H1 (cell line): Measurements from ENCODE around the gene PILRB. TPM values are rescaled to one million over a fixed set of nuclear protein-coding genes. Genes with fewer than 3 reads are reported as not detected.

Experiments
- CTCF ChIA-PET: fragments of 300-600 bp; sonication (Branson Sonifier 250); formaldehyde crosslinking; loops from one replicate; lab custom pipeline; 2021; ENCODE audit not compliant: partially characterized antibody; lab: Charles Lee
- POLR2A ChIA-PET: fragments of 300-600 bp; sonication (Branson Sonifier 250); formaldehyde crosslinking; loops from one replicate; lab custom pipeline; 2021; ENCODE audit warnings: inconsistent platforms; ENCODE audit not compliant: partially characterized antibody; lab: Charles Lee
- DNase-seq, 2 experiments: peaks; one replicate each; pipeline versions ENCODE4 v3.0.0 to v3.0.0-alpha.2; 2010 to 2022; ENCODE audit warnings: low spot score in 2 of 2, low read depth in 1 of 2, mixed read lengths in 1 of 2
- FAIRE-seq: peaks from 2 replicates; lab custom pipeline; 2011; peaks lifted over from hg19 to GRCh38; lab: Jason Lieb, UNC
- H2AFZ ChIP-seq: 2 replicates; pipeline ENCODE4 v1.8.1; 2012; ENCODE audit warnings: low read length, inconsistent platforms
- H2AK5ac ChIP-seq: 2 replicates; pipeline ENCODE4 v1.6.1; 2013; ENCODE audit warnings: low read depth, low read length
- H2BK120ac ChIP-seq: replicated peaks from 2 replicates; pipeline ENCODE3; 2013; ENCODE audit warnings: low read depth, low read length, inconsistent platforms
- H2BK12ac ChIP-seq: 2 replicates; pipeline ENCODE4 v1.6.1; 2013; ENCODE audit warnings: low read depth, low read length
- H2BK15ac ChIP-seq: 2 replicates; pipeline ENCODE4 v1.6.1; 2013; ENCODE audit warnings: low read length
- H2BK20ac ChIP-seq: 2 replicates; pipeline ENCODE4 v1.6.1; 2013; ENCODE audit warnings: low read length
- H2BK5ac ChIP-seq: 2 replicates; pipeline ENCODE4 v1.6.1; 2013; ENCODE audit warnings: low read depth, low read length
- H3K14ac ChIP-seq: 2 replicates; pipeline ENCODE4 v1.6.1; 2013; ENCODE audit warnings: inconsistent platforms; ENCODE audit not compliant: insufficient read length
- H3K18ac ChIP-seq: 2 replicates; pipeline ENCODE4 v1.6.1; 2013; ENCODE audit warnings: low read length; ENCODE audit errors: extremely low read depth
- H3K23ac ChIP-seq: 2 replicates; pipeline ENCODE4 v1.6.1; 2013; ENCODE audit warnings: inconsistent platforms; ENCODE audit not compliant: insufficient read length
- H3K23me2 ChIP-seq: 2 replicates; pipeline ENCODE4 v1.6.1; 2013; ENCODE audit warnings: low read depth, low read length
- H3K27ac ChIP-seq: 2 replicates; pipeline ENCODE4 v1.6.1; 2011; ENCODE audit warnings: low read depth, low read length, inconsistent platforms
- H3K27me3 ChIP-seq, 4 experiments: replicated peaks in 1 of 4; 1 replicate in 1 of 4; 2 replicates in 3 of 4; pipeline versions ENCODE4 v1.6.1 to v1.8.1; 2011 to 2013; ENCODE audit warnings: low read length in 3 of 4, mild to moderate bottlenecking in 3 of 4, inconsistent platforms in 2 of 4, mixed read lengths in 2 of 4, moderate library complexity in 1 of 4; ENCODE audit not compliant: control insufficient read depth in 3 of 4, insufficient read depth in 3 of 4; ENCODE audit errors: extremely low read depth in 1 of 4
- H3K36me3 ChIP-seq, 4 experiments: 2 replicates each; pipeline versions ENCODE4 v1.6.1 to v1.8.1; 2011 to 2013; ENCODE audit warnings: mild to moderate bottlenecking in 4 of 4, low read length in 3 of 4, moderate library complexity in 2 of 4, control low read depth in 1 of 4, inconsistent platforms in 1 of 4; ENCODE audit not compliant: insufficient read depth in 4 of 4, control insufficient read depth in 2 of 4
- H3K4ac ChIP-seq: replicated peaks from 2 replicates; pipeline ENCODE3; 2013; ENCODE audit warnings: low read length, low read depth, mixed read lengths, inconsistent platforms; ENCODE audit not compliant: insufficient read length
- H3K4me1 ChIP-seq, 4 experiments: replicated peaks in 1 of 4; 1 replicate in 1 of 4; 2 replicates in 3 of 4; pipeline versions ENCODE4 v1.6.1 to v1.8.1; 2011 to 2013; ENCODE audit warnings: low read length in 3 of 4, inconsistent platforms in 2 of 4, mixed read lengths in 1 of 4; ENCODE audit not compliant: insufficient read depth in 4 of 4, control insufficient read depth in 3 of 4
- H3K4me2 ChIP-seq, 2 experiments: 2 replicates each; pipeline versions ENCODE4 v1.6.1 to v1.8.1; 2011 to 2013; ENCODE audit warnings: low read depth in 2 of 2, low read length in 2 of 2, control low read depth in 1 of 2, inconsistent platforms in 1 of 2, mild to moderate bottlenecking in 1 of 2; ENCODE audit not compliant: insufficient read depth in 1 of 2
- H3K4me3 ChIP-seq, 4 experiments: fragments of 200-600, 300-600 bp in 1 of 4; sonication (generic), shearing (Covaris generic), sonication (Bioruptor Twin) in 1 of 4; 2 replicates each; pipeline versions ENCODE4 v1.5.1 to v1.8.1; 2011 to 2016; ENCODE audit warnings: low read length in 4 of 4, low read depth in 3 of 4, control low read depth in 2 of 4, inconsistent platforms in 2 of 4, mild to moderate bottlenecking in 2 of 4, mixed read lengths in 1 of 4, moderate library complexity in 1 of 4; ENCODE audit not compliant: insufficient read depth in 2 of 4; ENCODE audit errors: extremely low read depth in 1 of 4
- H3K56ac ChIP-seq: replicated peaks from 2 replicates; pipeline ENCODE3; 2013; ENCODE audit warnings: low read depth, mild to moderate bottlenecking, mixed read lengths, low read length, inconsistent platforms; ENCODE audit not compliant: insufficient read length
- H3K79me1 ChIP-seq: 2 replicates; pipeline ENCODE4 v1.6.1; 2013; ENCODE audit warnings: low read depth, low read length, control low read depth
- H3K79me2 ChIP-seq, 2 experiments: 2 replicates each; pipeline versions ENCODE4 v1.6.1 to v1.8.1; 2012 to 2013; ENCODE audit warnings: low read length in 2 of 2, mild to moderate bottlenecking in 2 of 2, inconsistent platforms in 1 of 2; ENCODE audit not compliant: insufficient read depth in 2 of 2, control insufficient read depth in 1 of 2
- H3K9ac ChIP-seq, 4 experiments: replicated peaks in 1 of 4; 1 replicate in 1 of 4; 2 replicates in 3 of 4; pipeline versions ENCODE4 v1.6.1 to v1.8.1; 2011 to 2013; ENCODE audit warnings: low read depth in 3 of 4, low read length in 3 of 4, control low read depth in 2 of 4, mild to moderate bottlenecking in 2 of 4, moderate library complexity in 2 of 4, inconsistent platforms in 1 of 4; ENCODE audit errors: extremely low read depth in 1 of 4
- H3K9me3 ChIP-seq, 2 experiments: 2 replicates each; pipeline versions ENCODE4 v1.6.1 to v1.8.1; 2012 to 2013; ENCODE audit warnings: mild to moderate bottlenecking in 2 of 2, moderate library complexity in 2 of 2, control low read depth in 1 of 2, inconsistent platforms in 1 of 2, low read depth in 1 of 2, low read length in 1 of 2, mixed read lengths in 1 of 2; ENCODE audit not compliant: insufficient read depth in 2 of 2
- H4K20me1 ChIP-seq, 2 experiments: replicated peaks in 1 of 2; 2 replicates each; pipeline versions ENCODE3 to v1.8.1; 2011 to 2013; ENCODE audit warnings: inconsistent platforms in 2 of 2, low read length in 2 of 2, mild to moderate bottlenecking in 1 of 2; ENCODE audit not compliant: insufficient read depth in 2 of 2, control insufficient read depth in 1 of 2
- H4K5ac ChIP-seq: 2 replicates; pipeline ENCODE4 v1.6.1; 2013; ENCODE audit warnings: low read length, low read depth, mixed read lengths, inconsistent platforms; ENCODE audit not compliant: insufficient read length
- H4K8ac ChIP-seq: 2 replicates; pipeline ENCODE4 v1.8.0; 2013; ENCODE audit warnings: mild to moderate bottlenecking, moderate library complexity, low read length, inconsistent platforms; ENCODE audit not compliant: insufficient read depth; ENCODE audit errors: extremely low read depth
- H4K91ac ChIP-seq: replicated peaks from 2 replicates; pipeline ENCODE3; 2013; ENCODE audit warnings: low read length, mixed read lengths, inconsistent platforms; ENCODE audit not compliant: insufficient read length
- WGBS, 2 experiments: shearing (Covaris generic) in 1 of 2; methylation state at CpG; one replicate each; pipeline versions ENCODE4 v1.1.6 to v1.1.7; 2013 to 2015; ENCODE audit warnings: low lambda C conversion rate in 2 of 2, mixed read lengths in 2 of 2, inconsistent platforms in 1 of 2, low coverage in 1 of 2, missing lambda C conversion rate in 1 of 2; ENCODE audit not compliant: insufficient replicate concordance in 2 of 2, insufficient coverage in 1 of 2, insufficient read length in 1 of 2; ENCODE audit errors: extremely low coverage in 1 of 2, missing lambda C conversion rate in 1 of 2; 5-methylcytosine and 5-hydroxymethylcytosine counted together
- polyA plus RNA-seq, 7 experiments: library from polyadenylated mRNA; depleted of rRNA in 3 of 7; stranded (reverse) in 5 of 7; unstranded in 2 of 7; fragments of >200 nt in 5 of 7; fragments of 200-250 nt in 2 of 7; gene quantifications; 1 replicate in 5 of 7; 2 replicates in 1 of 7; 4 replicates in 1 of 7; pipeline versions ENCODE4 v1.2.1 to v1.2.3, GENCODE V29; 2011 to 2013; ENCODE audit warnings: missing spikeins in 2 of 7, mixed read lengths in 2 of 7
- total RNA-seq: library from RNA; stranded (reverse); fragmentation: NEBNext Ultra II Directional; extraction: Animal tissue kit (Norgen Biotek cat#: 25700); gene quantifications from 2 replicates; pipeline ENCODE4 v1.2.1, GENCODE V29; 2021

PILRB gene
- total and polyA plus RNA-seq, 2 of the 8 experiments (the other 6 are each of a cell fraction or from before 2014, with no cell fraction given), result 32.2 to 49.9 TPM

DNA sequence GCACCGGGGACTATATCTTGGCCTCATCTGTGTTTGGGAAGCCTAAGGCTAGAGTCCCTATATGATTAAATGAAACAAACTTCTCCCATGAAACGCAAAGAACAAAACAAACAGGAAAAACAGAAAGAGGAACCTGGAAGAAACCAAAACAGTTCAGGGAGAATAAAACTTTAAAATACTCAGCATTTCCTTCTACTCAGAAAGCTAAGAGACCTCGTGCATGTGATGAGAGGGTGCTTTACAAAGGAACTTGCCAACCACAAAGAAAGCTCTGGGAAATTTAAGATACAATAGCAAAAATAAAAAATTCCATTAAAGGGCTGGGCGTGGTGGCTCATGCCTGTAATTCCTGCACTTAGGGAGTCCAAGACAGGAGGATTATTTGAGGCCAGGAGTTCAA, 22.3 kb downstream of the PILRB start:
- FAIRE-seq (no peak), DNase-seq (no peak)
- no peak overlapping the region for H3K27ac ChIP-seq
- no peak overlapping the region for H2BK15ac ChIP-seq
- no peaks in the 10 kb centered on the region for H4K20me1 ChIP-seq
- H2AK5ac ChIP-seq, result no peak overlapping the region
- H3K27me3 ChIP-seq, result no peaks in the 10 kb centered on the region; a peak in 2 of 7 replicates
- no peak overlapping the region for H3K4me3 ChIP-seq
- no peaks in the 10 kb centered on the region for H3K4me1 ChIP-seq
- no peak overlapping the region for H3K14ac ChIP-seq
- H3K4ac ChIP-seq, result no peak overlapping the region
- no peak overlapping the region for H4K91ac ChIP-seq
- no peak overlapping the region for H4K8ac ChIP-seq
- H3K23me2 ChIP-seq, result 0 out of 2 replicates have a peak, but pooled peaks cover 2% of the 10 kb centered on the region
- H3K9me3 ChIP-seq, result no peaks in the 10 kb centered on the region; a peak in 1 of 4 replicates
- WGBS, 2 experiments, result 88% methylated on average over 4 of the region's 4 CpGs; no CpG with 5 or more reads in 1 of the 2 experiments
- no peak overlapping the region for H3K4me2 ChIP-seq
- ChIA-PET POLR2A (interaction anchor here (0.6 to 3.8 kb wide), 5 partner anchors 11 to 366 kb away, joined by 3 to 26 read pairs (median 6); partner anchors contain the start of genes MEPCE and ZCWPW1), CTCF (interaction anchor here (0.8 to 2.1 kb wide), 4 partner anchors 11 to 74 kb away, joined by 3 to 5 read pairs (median 3); no protein-coding TSS in a partner anchor)
- no peaks in the 10 kb centered on the region for H3K36me3 ChIP-seq
- no peak overlapping the region for H2BK12ac ChIP-seq
- H2AFZ ChIP-seq, result no peak overlapping the region
- no peak overlapping the region for H3K23ac ChIP-seq
- no peaks in the 10 kb centered on the region for H3K79me2 ChIP-seq
- H2BK120ac ChIP-seq, result no peak overlapping the region
- H2BK5ac ChIP-seq, result no peak overlapping the region
- no peak overlapping the region for H3K9ac ChIP-seq
- H3K56ac ChIP-seq, result no peak overlapping the region
- no peaks in the 10 kb centered on the region for H3K79me1 ChIP-seq
- no peak overlapping the region for H4K5ac ChIP-seq
- H3K18ac ChIP-seq, result no peak overlapping the region
- no peak overlapping the region for H2BK20ac ChIP-seq
